IMR-90 (cell line): Measurements from ENCODE around the gene SLIT1. TPM values are rescaled to one million over a fixed set of nuclear protein-coding genes. Genes with fewer than 3 reads are reported as not detected.

Source experiments
- ATAC-seq: fragments of 200-7000 bp; cut with Tn5 transposase; 2 replicates; pipeline ENCODE4 v1.9.1; 2020; ENCODE audit warnings: low read depth, mild to moderate bottlenecking, moderate library complexity
- BruUV-seq: library from RNA; stranded (reverse); fragments of 400-500 nt; replicated peaks from 2 replicates; lab custom pipeline; 2021; lab: Mats Ljungman, UMichigan
- CTCF ChIA-PET: fragments of 300-600 bp; formaldehyde crosslinking; extraction: SDS; loops from one replicate; lab custom pipeline; 2021; ENCODE audit warnings: antibody characterized with exemption; lab: Yijun Ruan, JAX
- POLR2A ChIA-PET: fragments of 300-600 bp; sonication (Branson Sonifier 250); formaldehyde crosslinking; loops from one replicate; lab custom pipeline; 2022; ENCODE audit warnings: antibody characterized with exemption; ENCODE audit not compliant: unreplicated experiment; lab: Charles Lee
- DNase-seq: peaks from one replicate; pipeline ENCODE4 v3.0.0; 2013
- H2AFZ ChIP-seq: replicated peaks from 2 replicates; pipeline ENCODE3; 2013; ENCODE audit warnings: low read length, mild to moderate bottlenecking; ENCODE audit not compliant: poor library complexity
- H2AK5ac ChIP-seq: 2 replicates; pipeline ENCODE4 v1.6.1; 2013; ENCODE audit warnings: low read depth, low read length, inconsistent platforms
- H2AK9ac ChIP-seq: replicated peaks from 2 replicates; pipeline ENCODE3; 2013; ENCODE audit warnings: mild to moderate bottlenecking, low read depth, low read length, moderate library complexity; ENCODE audit not compliant: poor library complexity
- H2BK120ac ChIP-seq: 2 replicates; pipeline ENCODE4 v1.6.1; 2013; ENCODE audit warnings: low read depth, low read length, inconsistent platforms
- H2BK15ac ChIP-seq: 3 replicates; pipeline ENCODE4 v1.6.1; 2013; ENCODE audit warnings: low read depth, low read length, inconsistent platforms
- H2BK20ac ChIP-seq: 2 replicates; pipeline ENCODE4 v1.6.1; 2013; ENCODE audit warnings: low read depth, mild to moderate bottlenecking, inconsistent platforms, low read length, moderate library complexity
- H2BK5ac ChIP-seq: 2 replicates; pipeline ENCODE4 v1.6.1; 2013; ENCODE audit warnings: mild to moderate bottlenecking, low read depth, low read length, inconsistent platforms; ENCODE audit not compliant: poor library complexity, severe bottlenecking
- H3K14ac ChIP-seq: replicated peaks from 2 replicates; pipeline ENCODE4 v1.6.1; 2013; ENCODE audit warnings: low read depth, low read length, inconsistent platforms
- H3K18ac ChIP-seq: 2 replicates; pipeline ENCODE4 v1.6.1; 2013; ENCODE audit warnings: low read depth, low read length, control low read depth
- H3K23ac ChIP-seq: 2 replicates; pipeline ENCODE4 v1.6.1; 2013; ENCODE audit warnings: low read depth, low read length, inconsistent platforms
- H3K27ac ChIP-seq: 2 replicates; pipeline ENCODE4 v1.5.1; 2013; ENCODE audit warnings: mild to moderate bottlenecking, control low read depth, low read length; ENCODE audit not compliant: insufficient read depth
- H3K27me3 ChIP-seq: 2 replicates; pipeline ENCODE4 v1.6.1; 2013; ENCODE audit warnings: low read length; ENCODE audit not compliant: control insufficient read depth, insufficient read depth
- H3K36me3 ChIP-seq: 2 replicates; pipeline ENCODE4 v1.6.1; 2013; ENCODE audit warnings: low read length, mixed read lengths; ENCODE audit not compliant: control insufficient read depth, insufficient read depth
- H3K4ac ChIP-seq: 2 replicates; pipeline ENCODE4 v1.6.1; 2013; ENCODE audit warnings: low read depth, low read length, inconsistent platforms
- H3K4me1 ChIP-seq: 2 replicates; pipeline ENCODE4 v1.6.1; 2013; ENCODE audit warnings: low read length, mixed read lengths; ENCODE audit not compliant: control insufficient read depth, insufficient read depth
- H3K4me2 ChIP-seq: 2 replicates; pipeline ENCODE4 v1.6.1; 2013; ENCODE audit warnings: low read depth, mild to moderate bottlenecking, control low read depth, low read length, moderate library complexity
- H3K4me3 ChIP-seq: 2 replicates; pipeline ENCODE4 v1.5.1; 2013; ENCODE audit warnings: low read depth, mild to moderate bottlenecking, control low read depth, low read length, moderate library complexity; ENCODE audit not compliant: insufficient read depth
- H3K56ac ChIP-seq: 2 replicates; pipeline ENCODE4 v1.6.1; 2013; ENCODE audit warnings: low read length, inconsistent platforms; ENCODE audit not compliant: insufficient read depth; ENCODE audit errors: extremely low read depth
- H3K79me1 ChIP-seq, 2 experiments: 2 replicates each; pipeline ENCODE4 v1.6.1; 2013; ENCODE audit warnings: low read length in 2 of 2, inconsistent platforms in 1 of 2, low read depth in 1 of 2
- H3K9ac ChIP-seq: 2 replicates; pipeline ENCODE4 v1.6.1; 2013; ENCODE audit warnings: low read depth, low read length, control low read depth
- H3K9me1 ChIP-seq: 2 replicates; pipeline ENCODE4 v1.6.1; 2013; ENCODE audit warnings: low read length, inconsistent platforms; ENCODE audit not compliant: insufficient read depth
- H3K9me3 ChIP-seq: 2 replicates; pipeline ENCODE4 v1.6.1; 2013; ENCODE audit warnings: low read length; ENCODE audit not compliant: control insufficient read depth, insufficient read depth
- H4K20me1 ChIP-seq: 2 replicates; pipeline ENCODE4 v1.6.1; 2013; ENCODE audit warnings: low read length, inconsistent platforms; ENCODE audit not compliant: insufficient read depth
- H4K5ac ChIP-seq: 2 replicates; pipeline ENCODE4 v1.6.1; 2013; ENCODE audit warnings: mild to moderate bottlenecking, low read depth, low read length, control low read depth
- H4K8ac ChIP-seq, 2 experiments: 2 replicates each; pipeline ENCODE4 v1.6.1; 2013; ENCODE audit warnings: low read depth in 2 of 2, low read length in 2 of 2, control low read depth in 1 of 2, inconsistent platforms in 1 of 2
- H4K91ac ChIP-seq: 2 replicates; pipeline ENCODE4 v1.6.1; 2013; ENCODE audit warnings: low read depth, low read length, inconsistent platforms; ENCODE audit not compliant: insufficient read depth
- BHLHE40 ChIP-seq: fragments of 150-350 bp; IDR thresholded peaks from 2 replicates; pipeline ENCODE4 v1.6.1; 2016; ENCODE audit warnings: mild to moderate bottlenecking, low read depth, low read length
- CEBPB ChIP-seq: IDR thresholded peaks from 2 replicates; pipeline ENCODE4 v1.6.1; 2012; ENCODE audit warnings: low read depth, low read length, improper control_type of control experiment
- CHD1 ChIP-seq: IDR thresholded peaks from 2 replicates; pipeline ENCODE4 v1.6.1; 2012; ENCODE audit warnings: low read depth, low read length, improper control_type of control experiment
- CTCF ChIP-seq: conservative IDR thresholded peaks from 2 replicates; pipeline ENCODE4 v1.5.1; 2012; ENCODE audit warnings: mild to moderate bottlenecking, low read depth, low read length, improper control_type of control experiment
- ELK1 ChIP-seq: fragments of 150-350 bp; IDR thresholded peaks from 2 replicates; pipeline ENCODE4 v1.6.1; 2016; ENCODE audit warnings: low read depth, mild to moderate bottlenecking, low read length, moderate library complexity, borderline replicate concordance
- MAFK ChIP-seq: IDR thresholded peaks from 2 replicates; pipeline ENCODE4 v1.6.1; 2012; ENCODE audit warnings: low read depth, low read length, improper control_type of control experiment
- MAZ ChIP-seq: IDR thresholded peaks from 2 replicates; pipeline ENCODE4 v1.6.1; 2012; ENCODE audit warnings: low read depth, mild to moderate bottlenecking, low read length, improper control_type of control experiment, moderate library complexity, borderline replicate concordance
- MXI1 ChIP-seq: IDR thresholded peaks from 2 replicates; pipeline ENCODE4 v1.6.1; 2012; ENCODE audit warnings: low read depth, mild to moderate bottlenecking, low read length, moderate library complexity, borderline replicate concordance
- NFE2L2 ChIP-seq: fragments of 150-350 bp; IDR thresholded peaks from 2 replicates; pipeline ENCODE4 v1.6.1; 2016; ENCODE audit warnings: low read depth, mild to moderate bottlenecking, low read length
- POLR2A ChIP-seq: IDR thresholded peaks from 2 replicates; pipeline ENCODE4 v1.6.1; 2012; ENCODE audit warnings: mild to moderate bottlenecking, low read depth, low read length
- RAD21 ChIP-seq: IDR thresholded peaks from 2 replicates; pipeline ENCODE4 v1.6.1; 2012; ENCODE audit warnings: low read length, improper control_type of control experiment
- SMC3 ChIP-seq: fragments of 150-350 bp; IDR thresholded peaks from 2 replicates; pipeline ENCODE4 v1.6.1; 2016; ENCODE audit warnings: low read depth, mild to moderate bottlenecking, antibody characterized with exemption, low read length, moderate library complexity
- USF2 ChIP-seq: fragments of 150-350 bp; IDR thresholded peaks from 2 replicates; pipeline ENCODE4 v1.6.1; 2017; ENCODE audit warnings: mild to moderate bottlenecking, antibody characterized with exemption, low read length, low read depth
- WGBS, 2 experiments: methylation state at CpG; one replicate each; pipeline versions ENCODE4 v1.1.5 to v1.1.7; 2013; ENCODE audit warnings: missing lambda C conversion rate in 2 of 2; ENCODE audit not compliant: insufficient read length in 1 of 2; ENCODE audit errors: extremely low coverage in 2 of 2; 5-methylcytosine and 5-hydroxymethylcytosine counted together
- dilution Hi-C: fragments of 300-500 bp; cut with HindIII; formaldehyde crosslinking; loops from one replicate; pipeline ENCODE4 v1.14.3; 2018; ENCODE audit warnings: low sequenced_read_pairs; ENCODE audit not compliant: unreplicated experiment
- in situ Hi-C: fragments of 300-500 bp; cut with MboI; formaldehyde crosslinking; loops from 3 replicates; pipeline ENCODE4 v1.14.3; 2019; ENCODE audit warnings: low sequenced_read_pairs, inconsistent platforms, mixed read lengths
- intact Hi-C: fragments of 100-400 bp; cut with micrococcal nuclease; formaldehyde crosslinking; loops from 2 replicates; pipeline ENCODE4 v1.10.0; 2022
- polyA plus RNA-seq, 3 experiments: library from polyadenylated mRNA; depleted of rRNA; stranded (reverse); fragments of >200 nt; gene quantifications; 2 replicates each; pipeline ENCODE4 v1.2.3, GENCODE V29; 2012; ENCODE audit warnings: low replicate concordance in 1 of 3
- total RNA-seq: library from RNA; depleted of rRNA; stranded (reverse); fragments of >200 nt; gene quantifications from 2 replicates; pipeline ENCODE4 v1.2.3, GENCODE V29; 2012

SLIT1 gene
- total and polyA plus RNA-seq, 2 of the 4 experiments (the other 2 are of a cell fraction) = under 0.01 TPM

- Histone ChIP-seq H3K56ac (no peak overlapping the region), H3K4ac (no peak overlapping the region; the same call in 1 of the 2 replicates), H3K4me2 (peak overlapping the region; percentile 95), H2BK20ac (no peak overlapping the region), H3K4me1 (peaks cover 5% of the 10 kb centered on the region; the same call in 1 of the 2 replicates), H2BK15ac (no peak overlapping the region), H3K23ac (no peak overlapping the region), H2AK9ac (peak overlapping the region; percentile 4), H4K5ac (no peak overlapping the region), H2BK120ac (no peak overlapping the region), H3K27ac (no peak overlapping the region), H3K4me3 (peak overlapping the region; percentile 42), H4K20me1 (0 out of 2 replicates have a peak, but pooled peaks cover 5% of the 10 kb centered on the region), H2BK5ac (no peak overlapping the region), H3K9ac (no peak overlapping the region), H3K9me3 (no peaks in the 10 kb centered on the region), H3K79me1 (no peaks in the 10 kb centered on the region), H2AK5ac (no peak overlapping the region), H4K91ac (no peak overlapping the region), H3K14ac (no peak overlapping the region), H4K8ac (no peak overlapping the region), H3K27me3 (peaks cover 34% of the 10 kb centered on the region), H3K36me3 (no peaks in the 10 kb centered on the region), H3K18ac (no peak overlapping the region), H3K9me1 (no peaks in the 10 kb centered on the region; the same call in 1 of the 2 replicates), H2AFZ (peak overlapping the region; percentile 83)
- ChIA-PET CTCF (interaction anchor here (0.5 to 2.3 kb wide), 22 partner anchors 8 to 436 kb away, joined by 3 to 13 read pairs (median 3); no protein-coding TSS in a partner anchor), POLR2A (interaction anchor here (0.8 kb wide), 1 partner anchor 205 kb away, joined by 4 read pairs; no protein-coding TSS in a partner anchor)
- 36% methylated on average over 12 of the region's 30 CpGs; no CpG with 5 or more reads in 1 of the 2 experiments for WGBS, 2 experiments
- in situ Hi-C loops (no loop called here), intact Hi-C loops (loop anchor here (1.0 to 10.0 kb wide), 4 partner anchors 173 to 663 kb away; no protein-coding TSS in a partner anchor), dilution Hi-C loops (no loop called here)
- BruUV-seq = no TSS peak
- peak; percentile 98 for ATAC-seq
- peak; percentile 71 for DNase-seq
- no peak for TF ChIP-seq CEBPB
- TF ChIP-seq USF2 = peak; percentile 55
- TF ChIP-seq CTCF = peak; percentile 83
- no peak for TF ChIP-seq CHD1
- no peak for TF ChIP-seq MXI1
- peak; percentile 37; the same call in 1 of the 2 replicates for TF ChIP-seq MAZ
- TF ChIP-seq SMC3 = peak; percentile 50
- peak; percentile 70 for TF ChIP-seq RAD21
- no peak for TF ChIP-seq ELK1
- no peak for TF ChIP-seq MAFK
- no peak for TF ChIP-seq NFE2L2
- TF ChIP-seq POLR2A = no peak
- TF ChIP-seq BHLHE40 = no peak
These were observed 148.1 kb downstream of the SLIT1 start for GRCh38 chr10:97037365-97038361.
